NCI-H524 treated with DMSO at 0.1 percent for 48 hours (cell line): ENCODE results near the gene CTNNA2.

Experiments used
- DNase-seq: peaks from one replicate; lab custom pipeline; 2025; lab: John Stamatoyannopoulos, UW

Gene CTNNA2

GRCh38 chr2:79612999-79613398, 100.1 kb downstream of the CTNNA2 start:
- no peak for DNase-seq

- no peak for DNase-seq
Observed at GRCh38 chr2:79619442-79619841, 106.6 kb downstream of the CTNNA2 start.

- DNase-seq = no peak
Observed at GRCh38 chr2:79619976-79620375, 107.1 kb downstream of the CTNNA2 start.

GRCh38 chr2:79620679-79621078, 107.8 kb downstream of the CTNNA2 start:
- DNase-seq = no peak

GRCh38 chr2:79621252-79621651, 108.4 kb downstream of the CTNNA2 start:
- no peak for DNase-seq

GRCh38 chr2:79621755-79622154, 108.9 kb downstream of the CTNNA2 start:
- no peak for DNase-seq

- DNase-seq = no peak
Observed at GRCh38 chr2:79622508-79622907, 109.7 kb downstream of the CTNNA2 start.

GRCh38 chr2:79627237-79627636, 114.4 kb downstream of the CTNNA2 start:
- DNase-seq = no peak

GRCh38 chr2:79630060-79630459, 117.2 kb downstream of the CTNNA2 start:
- DNase-seq = no peak

GRCh38 chr2:79630972-79631557, 118.2 kb downstream of the CTNNA2 start:
- DNase-seq = no peak

- no peak for DNase-seq
Observed at GRCh38 chr2:79638410-79638809, 125.6 kb downstream of the CTNNA2 start.

- no peak for DNase-seq
Observed at GRCh38 chr2:79638954-79639353, 126.1 kb downstream of the CTNNA2 start.

- DNase-seq = no peak
Observed at GRCh38 chr2:79640001-79640400, 127.2 kb downstream of the CTNNA2 start.

- DNase-seq = no peak
Observed at GRCh38 chr2:79649531-79649930, 136.7 kb downstream of the CTNNA2 start.

GRCh38 chr2:79660557-79660956, 147.7 kb downstream of the CTNNA2 start:
- DNase-seq = no peak

GRCh38 chr2:79665091-79665490, 152.2 kb downstream of the CTNNA2 start:
- DNase-seq = no peak

GRCh38 chr2:79666430-79666829, 153.6 kb downstream of the CTNNA2 start:
- DNase-seq = no peak

GRCh38 chr2:79669714-79670113, 156.9 kb downstream of the CTNNA2 start:
- no peak for DNase-seq

GRCh38 chr2:79670198-79670597, 157.3 kb downstream of the CTNNA2 start:
- DNase-seq = no peak

- DNase-seq = no peak
Observed at GRCh38 chr2:79686884-79687283, 174.0 kb downstream of the CTNNA2 start.

GRCh38 chr2:79695248-79695647, 182.4 kb downstream of the CTNNA2 start:
- DNase-seq = no peak

- no peak for DNase-seq
Observed at GRCh38 chr2:79697200-79697599, 184.3 kb downstream of the CTNNA2 start.

- no peak for DNase-seq
Observed at GRCh38 chr2:79700651-79701050, 187.8 kb downstream of the CTNNA2 start.

GRCh38 chr2:79702905-79703304, 190.1 kb downstream of the CTNNA2 start:
- DNase-seq = no peak

- no peak for DNase-seq
Observed at GRCh38 chr2:79711098-79711497, 198.2 kb downstream of the CTNNA2 start.
